WTC11 (cell line): Measurements from ENCODE around the gene TMEM134. TPM values are rescaled to one million over a fixed set of nuclear protein-coding genes. Genes with fewer than 3 reads are reported as not detected.

Source experiments
- ATAC-seq: fragments of 200-7000 bp; cut with Tn5 transposase; 2 replicates; pipeline ENCODE4 v1.10.0; 2021; ENCODE audit warnings: mild to moderate bottlenecking, moderate library complexity
- CTCF ChIA-PET: fragments of 300-600 bp; sonication (Branson Sonifier 250); formaldehyde crosslinking; loops from one replicate; lab custom pipeline; 2021; ENCODE audit warnings: antibody characterized with exemption; lab: Charles Lee
- POLR2A ChIA-PET: fragments of 350-600 bp; sonication (Branson Sonifier 250); formaldehyde crosslinking; loops from one replicate; lab custom pipeline; 2021; ENCODE audit warnings: antibody characterized with exemption; lab: Charles Lee
- DNase-seq: peaks from one replicate; pipeline ENCODE4 v3.0.0; 2021; ENCODE audit warnings: low spot score
- H3K27ac Mint-ChIP-seq: 2 replicates; pipeline ENCODE4 v1.8.0; 2021; ENCODE audit warnings: mixed read lengths
- H3K27me3 Mint-ChIP-seq: 2 replicates; pipeline ENCODE4 v1.8.0; 2021; ENCODE audit warnings: low read depth, mild to moderate bottlenecking, moderate library complexity, mixed read lengths
- H3K36me3 Mint-ChIP-seq: 2 replicates; pipeline ENCODE4 v1.8.0; 2021; ENCODE audit warnings: mixed read lengths
- H3K4me1 Mint-ChIP-seq: 2 replicates; pipeline ENCODE4 v1.8.0; 2022; ENCODE audit warnings: mixed read lengths
- H3K4me3 Mint-ChIP-seq: 2 replicates; pipeline ENCODE4 v1.8.0; 2021; ENCODE audit warnings: mild to moderate bottlenecking, moderate library complexity, mixed read lengths
- H3K9me3 Mint-ChIP-seq: 2 replicates; pipeline ENCODE4 v1.8.0; 2021; ENCODE audit warnings: mixed read lengths
- ELF4 ChIP-seq: sonication (generic); formaldehyde crosslinking; IDR thresholded peaks from 2 replicates; pipeline ENCODE4 v1.8.1; 2022; ENCODE audit warnings: low read depth, mild to moderate bottlenecking, moderate library complexity, missing genetic modification reagents
- ETV6 ChIP-seq: sonication (generic); formaldehyde crosslinking; IDR thresholded peaks from 2 replicates; pipeline ENCODE4 v1.8.1; 2022; ENCODE audit warnings: mild to moderate bottlenecking, missing genetic modification reagents
- FOXJ3 ChIP-seq: sonication (generic); formaldehyde crosslinking; IDR thresholded peaks from 2 replicates; pipeline ENCODE4 v1.9.0; 2021; ENCODE audit warnings: missing genetic modification reagents, mild to moderate bottlenecking, borderline replicate concordance
- FOXP1 ChIP-seq: sonication (generic); formaldehyde crosslinking; IDR thresholded peaks from 2 replicates; pipeline ENCODE4 v1.8.0; 2022; ENCODE audit warnings: missing genetic modification reagents, mild to moderate bottlenecking, moderate library complexity, borderline replicate concordance
- GABPB1 ChIP-seq: sonication (generic); formaldehyde crosslinking; IDR thresholded peaks from 2 replicates; pipeline ENCODE4 v1.8.1; 2023; ENCODE audit warnings: mild to moderate bottlenecking, missing genetic modification reagents
- GRHL2 ChIP-seq: fragments of 250-450 bp; sonication (Bioruptor Pico); IDR thresholded peaks from 2 replicates; pipeline ENCODE4 v1.8.0; 2022; ENCODE audit warnings: mild to moderate bottlenecking, moderate library complexity; ENCODE audit not compliant: insufficient replicate concordance, severe bottlenecking
- HMGA2 ChIP-seq: fragments of 250-450 bp; sonication (Bioruptor Pico); IDR thresholded peaks from 2 replicates; pipeline ENCODE4 v1.4.0; 2021; ENCODE audit warnings: mild to moderate bottlenecking, moderate library complexity
- IRF2 ChIP-seq: sonication (generic); formaldehyde crosslinking; IDR thresholded peaks from 2 replicates; pipeline ENCODE4 v1.8.0; 2022; ENCODE audit warnings: low read depth, missing genetic modification reagents, borderline replicate concordance
- JUN ChIP-seq: sonication (generic); formaldehyde crosslinking; IDR thresholded peaks from 2 replicates; pipeline ENCODE4 v1.8.0; 2023; ENCODE audit warnings: mild to moderate bottlenecking, missing genetic modification reagents
- RELA ChIP-seq: sonication (generic); formaldehyde crosslinking; IDR thresholded peaks from 2 replicates; pipeline ENCODE4 v1.8.1; 2022; ENCODE audit warnings: missing genetic modification reagents, mild to moderate bottlenecking, borderline replicate concordance
- SMAD4 ChIP-seq: sonication (generic); formaldehyde crosslinking; IDR thresholded peaks from 2 replicates; pipeline ENCODE4 v1.8.0; 2022; ENCODE audit warnings: mild to moderate bottlenecking, missing genetic modification reagents
- TEAD1 ChIP-seq: sonication (generic); formaldehyde crosslinking; IDR thresholded peaks from 2 replicates; pipeline ENCODE4 v1.8.0; 2022; ENCODE audit warnings: mild to moderate bottlenecking, missing genetic modification reagents
- TEAD4 ChIP-seq: sonication (generic); formaldehyde crosslinking; IDR thresholded peaks from 2 replicates; pipeline ENCODE4 v1.8.0; 2022; ENCODE audit warnings: mild to moderate bottlenecking, missing genetic modification reagents
- TP53 ChIP-seq: sonication (generic); formaldehyde crosslinking; IDR thresholded peaks from 2 replicates; pipeline ENCODE4 v1.8.1; 2023; ENCODE audit warnings: mild to moderate bottlenecking, missing genetic modification reagents
- ZBTB21 ChIP-seq: sonication (generic); formaldehyde crosslinking; IDR thresholded peaks from 2 replicates; pipeline ENCODE4 v1.8.1; 2023; ENCODE audit warnings: mild to moderate bottlenecking, missing genetic modification reagents, borderline replicate concordance
- ZNF121 ChIP-seq: sonication (generic); formaldehyde crosslinking; IDR thresholded peaks from 2 replicates; pipeline ENCODE4 v1.8.0; 2023; ENCODE audit warnings: missing genetic modification reagents
- ZNF219 ChIP-seq: sonication (generic); formaldehyde crosslinking; IDR thresholded peaks from 2 replicates; pipeline ENCODE4 v1.8.0; 2023; ENCODE audit warnings: missing genetic modification reagents, mild to moderate bottlenecking, borderline replicate concordance
- total RNA-seq: library from RNA; stranded (reverse); gene quantifications from 3 replicates; pipeline ENCODE4 v1.2.3, GENCODE V29; 2021
- TF ChIP-seq, protein P1 (sequence below): sonication (generic); formaldehyde crosslinking; IDR thresholded peaks from 2 replicates; pipeline ENCODE4 v1.8.1; 2023; ENCODE audit warnings: mild to moderate bottlenecking, missing genetic modification reagents
- TF ChIP-seq, protein P2 (sequence below): sonication (generic); formaldehyde crosslinking; IDR thresholded peaks from 2 replicates; pipeline ENCODE4 v1.8.0; 2022; ENCODE audit warnings: mild to moderate bottlenecking, missing genetic modification reagents
- TF ChIP-seq, protein P3 (sequence below): sonication (generic); formaldehyde crosslinking; IDR thresholded peaks from 2 replicates; pipeline ENCODE4 v1.8.1; 2023; ENCODE audit warnings: mild to moderate bottlenecking, missing genetic modification reagents, borderline replicate concordance
- TF ChIP-seq, protein P4 (sequence below): sonication (generic); formaldehyde crosslinking; IDR thresholded peaks from 2 replicates; pipeline ENCODE4 v1.8.0; 2022; ENCODE audit warnings: missing genetic modification reagents
- TF ChIP-seq, protein P5 (sequence below): sonication (generic); formaldehyde crosslinking; IDR thresholded peaks from 2 replicates; pipeline ENCODE4 v1.8.0; 2023; ENCODE audit warnings: missing genetic modification reagents, mild to moderate bottlenecking, borderline replicate concordance

The TMEM134 gene
- total RNA-seq, 1 experiment from 2014 or later, result 55.6 TPM

DNA sequence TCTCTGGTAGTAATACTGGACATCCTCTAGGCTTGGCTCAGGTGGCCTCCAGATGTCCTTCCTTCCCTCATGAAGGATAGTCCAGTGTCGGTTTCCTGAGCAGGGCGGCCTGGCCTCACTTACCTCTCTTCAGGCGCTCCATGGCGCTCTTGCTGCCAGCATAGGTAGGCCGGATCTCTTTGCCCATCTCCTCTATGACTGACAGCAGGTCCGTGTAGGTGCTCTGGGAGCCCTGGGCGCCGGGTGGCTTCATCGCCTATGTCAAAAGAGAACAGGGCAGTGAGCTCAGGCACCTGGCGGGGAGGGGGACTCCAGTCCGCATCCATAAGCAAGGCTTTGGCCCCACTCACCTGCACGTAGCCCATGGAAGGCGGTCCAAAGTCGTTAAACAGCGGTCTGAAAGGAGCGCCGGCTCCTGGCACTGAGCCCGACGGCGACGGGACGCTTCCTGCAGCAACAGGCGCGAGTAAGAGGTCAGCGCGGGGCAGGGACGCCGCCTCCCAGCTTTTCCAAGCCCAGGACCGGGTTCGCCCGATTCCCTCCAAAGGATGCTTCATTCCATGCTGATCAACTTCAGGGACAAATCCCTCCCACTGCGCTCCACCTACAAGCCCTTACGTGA is 38.3 kb upstream of the TMEM134 start:
- ChIA-PET CTCF (no interaction called here), POLR2A (no interaction called here)
- H3K4me1 Mint-ChIP-seq, result peaks cover 29% of the 10 kb centered on the region
- peak overlapping the region; percentile 83 for H3K4me3 Mint-ChIP-seq
- peaks cover 20% of the 10 kb centered on the region for H3K27me3 Mint-ChIP-seq
- peak overlapping the region; percentile 89 for H3K27ac Mint-ChIP-seq
- ATAC-seq (no peak), DNase-seq (peak; percentile 76)
- TF ChIP-seq, protein P1, sequence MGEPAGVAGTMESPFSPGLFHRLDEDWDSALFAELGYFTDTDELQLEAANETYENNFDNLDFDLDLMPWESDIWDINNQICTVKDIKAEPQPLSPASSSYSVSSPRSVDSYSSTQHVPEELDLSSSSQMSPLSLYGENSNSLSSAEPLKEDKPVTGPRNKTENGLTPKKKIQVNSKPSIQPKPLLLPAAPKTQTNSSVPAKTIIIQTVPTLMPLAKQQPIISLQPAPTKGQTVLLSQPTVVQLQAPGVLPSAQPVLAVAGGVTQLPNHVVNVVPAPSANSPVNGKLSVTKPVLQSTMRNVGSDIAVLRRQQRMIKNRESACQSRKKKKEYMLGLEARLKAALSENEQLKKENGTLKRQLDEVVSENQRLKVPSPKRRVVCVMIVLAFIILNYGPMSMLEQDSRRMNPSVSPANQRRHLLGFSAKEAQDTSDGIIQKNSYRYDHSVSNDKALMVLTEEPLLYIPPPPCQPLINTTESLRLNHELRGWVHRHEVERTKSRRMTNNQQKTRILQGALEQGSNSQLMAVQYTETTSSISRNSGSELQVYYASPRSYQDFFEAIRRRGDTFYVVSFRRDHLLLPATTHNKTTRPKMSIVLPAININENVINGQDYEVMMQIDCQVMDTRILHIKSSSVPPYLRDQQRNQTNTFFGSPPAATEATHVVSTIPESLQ (CRISPR knock-in tag), result no peak
- 0 out of 2 replicates have a peak, but pooled peaks have one; percentile 33 for TF ChIP-seq TEAD1 (CRISPR knock-in tag)
- TF ChIP-seq ZBTB21 (CRISPR knock-in tag), result no peak
- TF ChIP-seq GRHL2 (CRISPR knock-in tag), result no peak
- TF ChIP-seq, protein P2, sequence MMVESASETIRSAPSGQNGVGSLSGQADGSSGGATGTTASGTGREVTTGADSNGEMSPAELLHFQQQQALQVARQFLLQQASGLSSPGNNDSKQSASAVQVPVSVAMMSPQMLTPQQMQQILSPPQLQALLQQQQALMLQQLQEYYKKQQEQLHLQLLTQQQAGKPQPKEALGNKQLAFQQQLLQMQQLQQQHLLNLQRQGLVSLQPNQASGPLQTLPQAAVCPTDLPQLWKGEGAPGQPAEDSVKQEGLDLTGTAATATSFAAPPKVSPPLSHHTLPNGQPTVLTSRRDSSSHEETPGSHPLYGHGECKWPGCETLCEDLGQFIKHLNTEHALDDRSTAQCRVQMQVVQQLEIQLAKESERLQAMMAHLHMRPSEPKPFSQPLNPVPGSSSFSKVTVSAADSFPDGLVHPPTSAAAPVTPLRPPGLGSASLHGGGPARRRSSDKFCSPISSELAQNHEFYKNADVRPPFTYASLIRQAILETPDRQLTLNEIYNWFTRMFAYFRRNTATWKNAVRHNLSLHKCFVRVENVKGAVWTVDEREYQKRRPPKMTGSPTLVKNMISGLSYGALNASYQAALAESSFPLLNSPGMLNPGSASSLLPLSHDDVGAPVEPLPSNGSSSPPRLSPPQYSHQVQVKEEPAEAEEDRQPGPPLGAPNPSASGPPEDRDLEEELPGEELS, result no peak; the same call in 1 of the 2 replicates
- TF ChIP-seq HMGA2, result no peak
- TF ChIP-seq ETV6, result peak; percentile 60; the same call in 1 of the 2 replicates
- TF ChIP-seq, protein P3, sequence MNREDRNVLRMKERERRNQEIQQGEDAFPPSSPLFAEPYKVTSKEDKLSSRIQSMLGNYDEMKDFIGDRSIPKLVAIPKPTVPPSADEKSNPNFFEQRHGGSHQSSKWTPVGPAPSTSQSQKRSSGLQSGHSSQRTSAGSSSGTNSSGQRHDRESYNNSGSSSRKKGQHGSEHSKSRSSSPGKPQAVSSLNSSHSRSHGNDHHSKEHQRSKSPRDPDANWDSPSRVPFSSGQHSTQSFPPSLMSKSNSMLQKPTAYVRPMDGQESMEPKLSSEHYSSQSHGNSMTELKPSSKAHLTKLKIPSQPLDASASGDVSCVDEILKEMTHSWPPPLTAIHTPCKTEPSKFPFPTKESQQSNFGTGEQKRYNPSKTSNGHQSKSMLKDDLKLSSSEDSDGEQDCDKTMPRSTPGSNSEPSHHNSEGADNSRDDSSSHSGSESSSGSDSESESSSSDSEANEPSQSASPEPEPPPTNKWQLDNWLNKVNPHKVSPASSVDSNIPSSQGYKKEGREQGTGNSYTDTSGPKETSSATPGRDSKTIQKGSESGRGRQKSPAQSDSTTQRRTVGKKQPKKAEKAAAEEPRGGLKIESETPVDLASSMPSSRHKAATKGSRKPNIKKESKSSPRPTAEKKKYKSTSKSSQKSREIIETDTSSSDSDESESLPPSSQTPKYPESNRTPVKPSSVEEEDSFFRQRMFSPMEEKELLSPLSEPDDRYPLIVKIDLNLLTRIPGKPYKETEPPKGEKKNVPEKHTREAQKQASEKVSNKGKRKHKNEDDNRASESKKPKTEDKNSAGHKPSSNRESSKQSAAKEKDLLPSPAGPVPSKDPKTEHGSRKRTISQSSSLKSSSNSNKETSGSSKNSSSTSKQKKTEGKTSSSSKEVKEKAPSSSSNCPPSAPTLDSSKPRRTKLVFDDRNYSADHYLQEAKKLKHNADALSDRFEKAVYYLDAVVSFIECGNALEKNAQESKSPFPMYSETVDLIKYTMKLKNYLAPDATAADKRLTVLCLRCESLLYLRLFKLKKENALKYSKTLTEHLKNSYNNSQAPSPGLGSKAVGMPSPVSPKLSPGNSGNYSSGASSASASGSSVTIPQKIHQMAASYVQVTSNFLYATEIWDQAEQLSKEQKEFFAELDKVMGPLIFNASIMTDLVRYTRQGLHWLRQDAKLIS (CRISPR knock-in tag), result no peak
- no peak for TF ChIP-seq ZNF121
- TF ChIP-seq ELF4 (CRISPR knock-in tag), result no peak
- no peak for TF ChIP-seq IRF2 (CRISPR knock-in tag)
- no peak for TF ChIP-seq TEAD4 (CRISPR knock-in tag)
- TF ChIP-seq ZNF219, result 0 out of 2 replicates have a peak, but pooled peaks have one; percentile 63
- TF ChIP-seq, protein P4, sequence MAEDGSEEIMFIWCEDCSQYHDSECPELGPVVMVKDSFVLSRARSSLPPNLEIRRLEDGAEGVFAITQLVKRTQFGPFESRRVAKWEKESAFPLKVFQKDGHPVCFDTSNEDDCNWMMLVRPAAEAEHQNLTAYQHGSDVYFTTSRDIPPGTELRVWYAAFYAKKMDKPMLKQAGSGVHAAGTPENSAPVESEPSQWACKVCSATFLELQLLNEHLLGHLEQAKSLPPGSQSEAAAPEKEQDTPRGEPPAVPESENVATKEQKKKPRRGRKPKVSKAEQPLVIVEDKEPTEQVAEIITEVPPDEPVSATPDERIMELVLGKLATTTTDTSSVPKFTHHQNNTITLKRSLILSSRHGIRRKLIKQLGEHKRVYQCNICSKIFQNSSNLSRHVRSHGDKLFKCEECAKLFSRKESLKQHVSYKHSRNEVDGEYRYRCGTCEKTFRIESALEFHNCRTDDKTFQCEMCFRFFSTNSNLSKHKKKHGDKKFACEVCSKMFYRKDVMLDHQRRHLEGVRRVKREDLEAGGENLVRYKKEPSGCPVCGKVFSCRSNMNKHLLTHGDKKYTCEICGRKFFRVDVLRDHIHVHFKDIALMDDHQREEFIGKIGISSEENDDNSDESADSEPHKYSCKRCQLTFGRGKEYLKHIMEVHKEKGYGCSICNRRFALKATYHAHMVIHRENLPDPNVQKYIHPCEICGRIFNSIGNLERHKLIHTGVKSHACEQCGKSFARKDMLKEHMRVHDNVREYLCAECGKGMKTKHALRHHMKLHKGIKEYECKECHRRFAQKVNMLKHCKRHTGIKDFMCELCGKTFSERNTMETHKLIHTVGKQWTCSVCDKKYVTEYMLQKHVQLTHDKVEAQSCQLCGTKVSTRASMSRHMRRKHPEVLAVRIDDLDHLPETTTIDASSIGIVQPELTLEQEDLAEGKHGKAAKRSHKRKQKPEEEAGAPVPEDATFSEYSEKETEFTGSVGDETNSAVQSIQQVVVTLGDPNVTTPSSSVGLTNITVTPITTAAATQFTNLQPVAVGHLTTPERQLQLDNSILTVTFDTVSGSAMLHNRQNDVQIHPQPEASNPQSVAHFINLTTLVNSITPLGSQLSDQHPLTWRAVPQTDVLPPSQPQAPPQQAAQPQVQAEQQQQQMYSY, result no peak
- no peak for TF ChIP-seq GABPB1 (CRISPR knock-in tag)
- TF ChIP-seq JUN (CRISPR knock-in tag), result no peak
- 0 out of 2 replicates have a peak, but pooled peaks have one; percentile 48 for TF ChIP-seq SMAD4
- no peak for TF ChIP-seq TP53 (CRISPR knock-in tag)
- no peak for TF ChIP-seq FOXP1
- TF ChIP-seq, protein P5, sequence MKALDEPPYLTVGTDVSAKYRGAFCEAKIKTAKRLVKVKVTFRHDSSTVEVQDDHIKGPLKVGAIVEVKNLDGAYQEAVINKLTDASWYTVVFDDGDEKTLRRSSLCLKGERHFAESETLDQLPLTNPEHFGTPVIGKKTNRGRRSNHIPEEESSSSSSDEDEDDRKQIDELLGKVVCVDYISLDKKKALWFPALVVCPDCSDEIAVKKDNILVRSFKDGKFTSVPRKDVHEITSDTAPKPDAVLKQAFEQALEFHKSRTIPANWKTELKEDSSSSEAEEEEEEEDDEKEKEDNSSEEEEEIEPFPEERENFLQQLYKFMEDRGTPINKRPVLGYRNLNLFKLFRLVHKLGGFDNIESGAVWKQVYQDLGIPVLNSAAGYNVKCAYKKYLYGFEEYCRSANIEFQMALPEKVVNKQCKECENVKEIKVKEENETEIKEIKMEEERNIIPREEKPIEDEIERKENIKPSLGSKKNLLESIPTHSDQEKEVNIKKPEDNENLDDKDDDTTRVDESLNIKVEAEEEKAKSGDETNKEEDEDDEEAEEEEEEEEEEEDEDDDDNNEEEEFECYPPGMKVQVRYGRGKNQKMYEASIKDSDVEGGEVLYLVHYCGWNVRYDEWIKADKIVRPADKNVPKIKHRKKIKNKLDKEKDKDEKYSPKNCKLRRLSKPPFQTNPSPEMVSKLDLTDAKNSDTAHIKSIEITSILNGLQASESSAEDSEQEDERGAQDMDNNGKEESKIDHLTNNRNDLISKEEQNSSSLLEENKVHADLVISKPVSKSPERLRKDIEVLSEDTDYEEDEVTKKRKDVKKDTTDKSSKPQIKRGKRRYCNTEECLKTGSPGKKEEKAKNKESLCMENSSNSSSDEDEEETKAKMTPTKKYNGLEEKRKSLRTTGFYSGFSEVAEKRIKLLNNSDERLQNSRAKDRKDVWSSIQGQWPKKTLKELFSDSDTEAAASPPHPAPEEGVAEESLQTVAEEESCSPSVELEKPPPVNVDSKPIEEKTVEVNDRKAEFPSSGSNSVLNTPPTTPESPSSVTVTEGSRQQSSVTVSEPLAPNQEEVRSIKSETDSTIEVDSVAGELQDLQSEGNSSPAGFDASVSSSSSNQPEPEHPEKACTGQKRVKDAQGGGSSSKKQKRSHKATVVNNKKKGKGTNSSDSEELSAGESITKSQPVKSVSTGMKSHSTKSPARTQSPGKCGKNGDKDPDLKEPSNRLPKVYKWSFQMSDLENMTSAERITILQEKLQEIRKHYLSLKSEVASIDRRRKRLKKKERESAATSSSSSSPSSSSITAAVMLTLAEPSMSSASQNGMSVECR (CRISPR knock-in tag), result 0 out of 2 replicates have a peak, but pooled peaks have one; percentile 69
- no peak for TF ChIP-seq FOXJ3
- TF ChIP-seq RELA (CRISPR knock-in tag), result no peak
- H3K36me3 Mint-ChIP-seq, result peaks cover 2% of the 10 kb centered on the region; the same call in 1 of the 2 replicates
- no peaks in the 10 kb centered on the region for H3K9me3 Mint-ChIP-seq
